ENCODE measurements around the gene OR11H6. TPM values are rescaled to one million over a fixed set of nuclear protein-coding genes. Genes with fewer than 3 reads are reported as not detected.
"Not testable (repeated sequence)": the region's sequence is repeated elsewhere in the genome, so short reads cannot be mapped to it uniquely, and the experiment has no call there.

OR11H6 gene
- polyA plus RNA-seq, 1 donor (not counting 4 experiments of a cell fraction or from before 2014, with no cell fraction given) = not detected

DNA sequence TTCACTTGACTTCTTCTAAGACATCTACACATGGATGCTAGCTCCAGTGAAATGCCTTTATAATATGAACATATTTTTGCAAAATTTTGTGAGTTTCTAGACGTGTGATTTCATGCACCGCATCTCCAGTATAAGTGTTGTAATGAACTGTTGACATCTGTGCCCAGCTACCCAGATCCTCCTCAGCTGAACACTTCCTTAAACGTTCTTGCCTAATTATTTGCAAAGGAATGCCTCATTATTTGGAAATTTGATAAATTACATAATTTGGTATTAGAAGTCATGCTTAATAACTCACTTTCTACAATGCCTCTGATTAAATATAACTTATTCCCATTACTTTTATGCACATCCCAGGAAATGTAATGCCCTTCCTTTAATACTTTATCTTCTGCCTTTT, 18.8 kb upstream of the OR11H6 start:
- Histone ChIP-seq H3K9ac (ENCODE audit: control insufficient read depth, extremely low read depth, insufficient read depth, low read length) (no peak overlapping the region), H3K79me2 (ENCODE audit: control insufficient read depth, insufficient read depth, low read length) (no peaks in the 10 kb centered on the region), H3K4me3 (ENCODE audit: control insufficient read depth in 2 of 3, extremely low read depth in 1 of 3, insufficient read depth in 2 of 3, low read depth in 1 of 3, low read length in 3 of 3) (no peak overlapping the region), H3K9me1 (ENCODE audit: control insufficient read depth, extremely low read depth, insufficient read depth, low read length) (no peaks in the 10 kb centered on the region), H3K9me3 (ENCODE audit: control insufficient read depth, low read depth, low read length) (no peaks in the 10 kb centered on the region), H3K36me3 (ENCODE audit: control insufficient read depth in 2 of 2, extremely low read depth in 1 of 2, insufficient read depth in 2 of 2, low read length in 2 of 2) (no peaks in the 10 kb centered on the region), H3K4me1 (ENCODE audit: control insufficient read depth, extremely low read depth, insufficient read depth, low read length) (no peaks in the 10 kb centered on the region), H4K20me1 (ENCODE audit: control insufficient read depth, extremely low read depth, insufficient read depth, low read length) (no peaks in the 10 kb centered on the region), H3K27ac (ENCODE audit: control insufficient read depth, insufficient read depth, low read length) (no peak overlapping the region), H3K4me2 (ENCODE audit: control insufficient read depth, extremely low read depth, insufficient read depth, low read depth, low read length) (no peak overlapping the region), H2AFZ (ENCODE audit: control insufficient read depth, low read length) (no peak overlapping the region), H3K27me3 (ENCODE audit: control insufficient read depth, extremely low read depth, insufficient read depth, low read length) (no peaks in the 10 kb centered on the region)
- TF ChIP-seq, protein P1, sequence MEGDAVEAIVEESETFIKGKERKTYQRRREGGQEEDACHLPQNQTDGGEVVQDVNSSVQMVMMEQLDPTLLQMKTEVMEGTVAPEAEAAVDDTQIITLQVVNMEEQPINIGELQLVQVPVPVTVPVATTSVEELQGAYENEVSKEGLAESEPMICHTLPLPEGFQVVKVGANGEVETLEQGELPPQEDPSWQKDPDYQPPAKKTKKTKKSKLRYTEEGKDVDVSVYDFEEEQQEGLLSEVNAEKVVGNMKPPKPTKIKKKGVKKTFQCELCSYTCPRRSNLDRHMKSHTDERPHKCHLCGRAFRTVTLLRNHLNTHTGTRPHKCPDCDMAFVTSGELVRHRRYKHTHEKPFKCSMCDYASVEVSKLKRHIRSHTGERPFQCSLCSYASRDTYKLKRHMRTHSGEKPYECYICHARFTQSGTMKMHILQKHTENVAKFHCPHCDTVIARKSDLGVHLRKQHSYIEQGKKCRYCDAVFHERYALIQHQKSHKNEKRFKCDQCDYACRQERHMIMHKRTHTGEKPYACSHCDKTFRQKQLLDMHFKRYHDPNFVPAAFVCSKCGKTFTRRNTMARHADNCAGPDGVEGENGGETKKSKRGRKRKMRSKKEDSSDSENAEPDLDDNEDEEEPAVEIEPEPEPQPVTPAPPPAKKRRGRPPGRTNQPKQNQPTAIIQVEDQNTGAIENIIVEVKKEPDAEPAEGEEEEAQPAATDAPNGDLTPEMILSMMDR (optimal IDR thresholded peaks at IDR 0.05 in 1 of 3, IDR thresholded peaks at IDR 0.05 in 1 of 3, conservative IDR thresholded peaks at IDR 0.05 in 1 of 3; ENCODE audit: extremely low read depth in 1 of 3, insufficient read depth in 2 of 3, low read length in 3 of 3) = no peak
- no peak for TF ChIP-seq EZH2 (IDR thresholded peaks at IDR 0.05; ENCODE audit: low read length)
- no peak for FAIRE-seq
- dilution Hi-C loops (cut with MboI; ENCODE audit: extremely low pct_ligation_motif_present, low sequenced_read_pairs) = no loop called here
- no peak for DNase-seq (ENCODE audit: low read depth, low spot score)

DNA sequence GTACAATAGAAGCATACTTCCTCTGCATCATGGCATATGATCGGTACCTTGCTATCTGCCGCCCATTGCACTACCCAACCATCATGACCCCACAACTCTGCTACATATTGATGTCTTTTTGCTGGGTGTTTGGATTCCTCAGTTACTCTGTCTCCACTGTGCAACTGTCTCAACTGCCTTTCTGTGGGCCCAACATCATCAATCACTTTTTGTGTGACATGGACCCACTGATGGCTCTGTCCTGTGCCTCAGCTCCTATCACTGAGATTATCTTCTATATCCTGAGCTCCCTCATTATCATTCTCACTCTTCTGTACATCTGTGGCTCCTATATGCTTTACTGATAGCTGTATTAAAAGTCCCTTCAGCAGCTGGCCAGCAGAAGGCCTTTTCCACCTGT, 13.9 kb upstream of the OR11H6 start:
- H3K79me2 ChIP-seq (ENCODE audit: control insufficient read depth, insufficient read depth, low read length) = no peaks in the 10 kb centered on the region
- TF ChIP-seq, protein P1 (optimal IDR thresholded peaks at IDR 0.05 in 1 of 3, IDR thresholded peaks at IDR 0.05 in 1 of 3, conservative IDR thresholded peaks at IDR 0.05 in 1 of 3; ENCODE audit: extremely low read depth in 1 of 3, insufficient read depth in 2 of 3, low read length in 3 of 3) = no peak
- TF ChIP-seq EZH2 (IDR thresholded peaks at IDR 0.05; ENCODE audit: low read length) = no peak
- dilution Hi-C loops (cut with MboI; ENCODE audit: extremely low pct_ligation_motif_present, low sequenced_read_pairs) = no loop called here
- H3K4me2 ChIP-seq (ENCODE audit: control insufficient read depth, extremely low read depth, insufficient read depth, low read depth, low read length) = no peak overlapping the region
- H3K4me3 ChIP-seq (ENCODE audit: control insufficient read depth in 2 of 3, extremely low read depth in 1 of 3, insufficient read depth in 2 of 3, low read depth in 1 of 3, low read length in 3 of 3) = no peak overlapping the region
- no peaks in the 10 kb centered on the region for H3K36me3 ChIP-seq (ENCODE audit: control insufficient read depth in 2 of 2, extremely low read depth in 1 of 2, insufficient read depth in 2 of 2, low read length in 2 of 2)
- H3K27ac ChIP-seq (ENCODE audit: control insufficient read depth, insufficient read depth, low read length) = no peak overlapping the region
- FAIRE-seq = no peak
- H3K9me3 ChIP-seq (ENCODE audit: control insufficient read depth, low read depth, low read length) = no peaks in the 10 kb centered on the region
- no peaks in the 10 kb centered on the region for H4K20me1 ChIP-seq (ENCODE audit: control insufficient read depth, extremely low read depth, insufficient read depth, low read length)
- DNase-seq (ENCODE audit: low read depth, low spot score) = no peak
- H2AFZ ChIP-seq (ENCODE audit: control insufficient read depth, low read length) = no peak overlapping the region
- H3K9ac ChIP-seq (ENCODE audit: control insufficient read depth, extremely low read depth, insufficient read depth, low read length) = no peak overlapping the region
- H3K9me1 ChIP-seq (ENCODE audit: control insufficient read depth, extremely low read depth, insufficient read depth, low read length) = no peaks in the 10 kb centered on the region
- H3K4me1 ChIP-seq (ENCODE audit: control insufficient read depth, extremely low read depth, insufficient read depth, low read length) = no peaks in the 10 kb centered on the region
- no peaks in the 10 kb centered on the region for H3K27me3 ChIP-seq (ENCODE audit: control insufficient read depth, extremely low read depth, insufficient read depth, low read length)

DNA sequence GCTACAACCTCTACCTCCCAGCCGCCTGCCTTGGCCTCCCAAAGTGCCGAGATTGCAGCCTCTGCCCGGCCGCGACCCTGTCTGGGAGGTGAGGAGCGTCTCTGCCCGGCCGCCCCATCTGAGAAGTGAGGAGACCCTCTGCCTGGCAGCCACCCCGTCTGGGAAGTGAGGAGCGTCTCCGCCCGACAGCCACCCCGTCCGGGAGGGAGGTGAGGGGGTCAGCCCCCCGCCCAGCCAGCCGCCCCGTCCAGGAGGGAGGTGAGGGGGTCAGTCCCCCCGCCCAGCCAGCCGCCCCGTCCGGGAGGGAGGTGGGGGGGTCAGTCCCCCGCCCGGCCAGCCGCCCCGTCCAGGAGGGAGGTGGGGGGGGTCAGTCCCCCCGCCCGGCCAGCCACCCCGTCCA, 11.1 kb upstream of the OR11H6 start:
- H3K9me3 ChIP-seq (ENCODE audit: control insufficient read depth, low read depth, low read length); H3K9ac ChIP-seq (ENCODE audit: control insufficient read depth, extremely low read depth, insufficient read depth, low read length); H3K36me3 ChIP-seq (ENCODE audit: control insufficient read depth in 2 of 2, extremely low read depth in 1 of 2, insufficient read depth in 2 of 2, low read length in 2 of 2); H3K27me3 ChIP-seq (ENCODE audit: control insufficient read depth, extremely low read depth, insufficient read depth, low read length); H3K4me2 ChIP-seq (ENCODE audit: control insufficient read depth, extremely low read depth, insufficient read depth, low read depth, low read length); H2AFZ ChIP-seq (ENCODE audit: control insufficient read depth, low read length); H3K4me3 ChIP-seq (ENCODE audit: control insufficient read depth in 2 of 3, extremely low read depth in 1 of 3, insufficient read depth in 2 of 3, low read depth in 1 of 3, low read length in 3 of 3); DNase-seq (ENCODE audit: low read depth, low spot score); H3K4me1 ChIP-seq (ENCODE audit: control insufficient read depth, extremely low read depth, insufficient read depth, low read length); H4K20me1 ChIP-seq (ENCODE audit: control insufficient read depth, extremely low read depth, insufficient read depth, low read length); FAIRE-seq; H3K27ac ChIP-seq (ENCODE audit: control insufficient read depth, insufficient read depth, low read length); dilution Hi-C loops (cut with MboI; ENCODE audit: extremely low pct_ligation_motif_present, low sequenced_read_pairs); H3K9me1 ChIP-seq (ENCODE audit: control insufficient read depth, extremely low read depth, insufficient read depth, low read length); H3K79me2 ChIP-seq (ENCODE audit: control insufficient read depth, insufficient read depth, low read length): not testable (repeated sequence)
